K562 (cell line): Measurements from ENCODE around the gene KPNA3. TPM values are rescaled to one million over a fixed set of nuclear protein-coding genes. Genes with fewer than 3 reads are reported as not detected.

Experiments used
- ATAC-seq: fragments of 200-7000 bp; cut with Tn5 transposase; 3 replicates; pipeline ENCODE4 v1.9.1; 2020; ENCODE audit warnings: moderate library complexity
- BruUV-seq: library from RNA; stranded (reverse); fragments of 400-500 nt; replicated peaks from 2 replicates; lab custom pipeline; 2021; lab: Mats Ljungman, UMichigan
- CTCF ChIA-PET: fragments of 300-600 bp; formaldehyde crosslinking; extraction: SDS; loops from one replicate; lab custom pipeline; 2021; ENCODE audit warnings: low intra/inter-chr PET ratio; lab: Yijun Ruan, JAX
- POLR2A ChIA-PET: fragments of 300-600, 350-650 bp; sonication (Branson Sonifier 250); formaldehyde crosslinking; extraction: SDS; loops from one replicate; lab custom pipeline; 2021; ENCODE audit warnings: antibody characterized with exemption, inconsistent platforms; lab: Yijun Ruan, JAX
- DNase-seq, 4 experiments: peaks; one replicate each; pipeline versions ENCODE4 v3.0.0 to v3.0.0-alpha.2; 2011 to 2018; ENCODE audit warnings: low spot score in 3 of 4, mixed read lengths in 3 of 4; ENCODE audit errors: extremely low read depth in 1 of 4
- FAIRE-seq: peaks from 2 replicates; lab custom pipeline; 2011; peaks lifted over from hg19 to GRCh38; lab: Jason Lieb, UNC
- H2AFZ ChIP-seq: 2 replicates; pipeline ENCODE4 v1.6.0; 2011; ENCODE audit warnings: low read depth, low read length, control low read depth, inconsistent platforms
- H3K27ac ChIP-seq: fragments of 200-600 bp; 3 replicates; pipeline ENCODE4 v1.8.0; 2011; ENCODE audit warnings: low read depth, mild to moderate bottlenecking, control low read depth, inconsistent platforms, low read length, moderate library complexity, mixed read lengths; ENCODE audit errors: extremely low read depth
- H3K27me3 ChIP-seq, 2 experiments: fragments of 300-600 bp in 1 of 2; 2 replicates in 1 of 2; 3 replicates in 1 of 2; pipeline versions ENCODE4 v1.6.0 to v1.8.0; 2011; ENCODE audit warnings: inconsistent platforms in 2 of 2, low read length in 2 of 2, mild to moderate bottlenecking in 1 of 2, mixed read lengths in 1 of 2, moderate library complexity in 1 of 2; ENCODE audit not compliant: control insufficient read depth in 2 of 2, insufficient read depth in 2 of 2
- H3K36me3 ChIP-seq: fragments of 300-600 bp; 3 replicates; pipeline ENCODE4 v1.8.0; 2011; ENCODE audit warnings: mild to moderate bottlenecking, low read length, inconsistent platforms; ENCODE audit not compliant: control insufficient read depth, insufficient read depth
- H3K4me1 ChIP-seq, 2 experiments: fragments of 200-600 bp in 1 of 2; replicated peaks in 1 of 2; 2 replicates in 1 of 2; 3 replicates in 1 of 2; pipeline versions ENCODE4 v1.5.1 to v1.8.0; 2011; ENCODE audit warnings: inconsistent platforms in 2 of 2, low read length in 2 of 2, mild to moderate bottlenecking in 1 of 2, mixed read lengths in 1 of 2, moderate library complexity in 1 of 2; ENCODE audit not compliant: control insufficient read depth in 2 of 2, insufficient read depth in 2 of 2
- H3K4me2 ChIP-seq: 2 replicates; pipeline ENCODE4 v1.6.1; 2011; ENCODE audit warnings: low read length, control low read depth, inconsistent platforms, mixed read lengths; ENCODE audit not compliant: insufficient read depth
- H3K4me3 ChIP-seq: fragments of 200-600 bp; sonication (generic), shearing (Covaris generic); 2 replicates; pipeline ENCODE4 v1.5.1; 2016; ENCODE audit warnings: control low read depth, inconsistent platforms
- H3K79me2 ChIP-seq: fragments of 200-600 bp; 3 replicates; pipeline ENCODE4 v1.8.0; 2011; ENCODE audit warnings: low read length, inconsistent platforms; ENCODE audit not compliant: control insufficient read depth, insufficient read depth
- H3K9ac ChIP-seq, 2 experiments: 2 replicates each; pipeline versions ENCODE4 v1.6.0 to v1.6.1; 2011; ENCODE audit warnings: low read depth in 2 of 2, low read length in 2 of 2, control low read depth in 1 of 2, inconsistent platforms in 1 of 2, mild to moderate bottlenecking in 1 of 2, mixed read lengths in 1 of 2; ENCODE audit not compliant: insufficient read depth in 1 of 2
- H3K9me1 ChIP-seq: one replicate; pipeline ENCODE4 v1.6.0; 2011; ENCODE audit warnings: inconsistent platforms, mild to moderate bottlenecking, low read length, moderate library complexity; ENCODE audit not compliant: control insufficient read depth, insufficient read depth
- H3K9me3 ChIP-seq: replicated peaks from 2 replicates; pipeline ENCODE4 v1.5.1; 2011; ENCODE audit warnings: low read depth, low read length, inconsistent platforms; ENCODE audit not compliant: control insufficient read depth, insufficient read depth
- H4K20me1 ChIP-seq: replicated peaks from 2 replicates; pipeline ENCODE4 v1.6.1; 2011; ENCODE audit warnings: low read length, inconsistent platforms, mixed read lengths; ENCODE audit not compliant: control insufficient read depth, insufficient read depth
- BCLAF1 ChIP-seq, 2 experiments: fragments of 450-650 bp in 1 of 2; IDR thresholded peaks; 2 replicates each; pipeline ENCODE4 v1.6.1; 2011 to 2017; ENCODE audit warnings: low read depth in 2 of 2, antibody characterized with exemption in 1 of 2, borderline replicate concordance in 1 of 2, low read length in 1 of 2, mild to moderate bottlenecking in 1 of 2, mixed read lengths in 1 of 2; ENCODE audit not compliant: control insufficient read depth in 1 of 2
- HDAC2 ChIP-seq: fragments of 450-650 bp; IDR thresholded peaks from 2 replicates; pipeline ENCODE4 v1.6.1; 2016; ENCODE audit warnings: mild to moderate bottlenecking
- MXI1 ChIP-seq: IDR thresholded peaks from 2 replicates; pipeline ENCODE4 v1.6.1; 2011; ENCODE audit warnings: low read depth, mild to moderate bottlenecking, improper control_type of control experiment, low read length
- NFIC ChIP-seq: fragments of 450-650 bp; IDR thresholded peaks from 2 replicates; pipeline ENCODE4 v1.6.1; 2017; ENCODE audit warnings: mild to moderate bottlenecking, inconsistent platforms
- NR1H2 ChIP-seq: sonication (generic); formaldehyde crosslinking; IDR thresholded peaks from 2 replicates; pipeline ENCODE4 v1.4.0; 2020; ENCODE audit warnings: mild to moderate bottlenecking, missing genetic modification reagents
- RBM14 ChIP-seq: fragments of 200-400 bp; formaldehyde crosslinking; IDR thresholded peaks from 2 replicates; pipeline ENCODE4 v1.6.1; 2018; ENCODE audit warnings: low read depth, mild to moderate bottlenecking, low read length, moderate library complexity, borderline replicate concordance; ENCODE audit not compliant: insufficient read depth
- TSHZ1 ChIP-seq: fragments of 250-450 bp; sonication (Bioruptor Pico); IDR thresholded peaks from 2 replicates; pipeline ENCODE4 v1.4.0; 2020; ENCODE audit warnings: mild to moderate bottlenecking, moderate library complexity
- USF2 ChIP-seq: sonication (generic); formaldehyde crosslinking; IDR thresholded peaks from 2 replicates; pipeline ENCODE4 v1.5.0; 2020; ENCODE audit warnings: missing genetic modification reagents
- ZKSCAN3 ChIP-seq: fragments of 250-450 bp; sonication (Bioruptor Pico); IDR thresholded peaks from 2 replicates; pipeline ENCODE4 v1.4.0; 2020
- ZNF592 ChIP-seq: fragments of 450-650 bp; IDR thresholded peaks from 2 replicates; pipeline ENCODE4 v1.6.1; 2017; ENCODE audit warnings: antibody characterized with exemption, mild to moderate bottlenecking
- WGBS: fragments of 100-300 bp; shearing (Covaris generic); methylation state at CpG from one replicate; pipeline ENCODE4 v1.1.6; 2016; ENCODE audit warnings: low coverage, mixed read lengths; ENCODE audit not compliant: insufficient coverage; ENCODE audit errors: missing lambda C conversion rate; 5-methylcytosine and 5-hydroxymethylcytosine counted together
- in situ Hi-C: fragments of 300-500 bp; cut with MboI; formaldehyde crosslinking; loops from 4 replicates; pipeline ENCODE4 v1.15.0; 2018; ENCODE audit warnings: inconsistent platforms, mixed read lengths
- intact Hi-C: fragments of 100-400 bp; cut with micrococcal nuclease; formaldehyde crosslinking; loops from 2 replicates; pipeline ENCODE4 v1.14.2; 2022
- polyA plus RNA-seq, 8 experiments: library from polyadenylated mRNA; depleted of rRNA in 4 of 8; stranded (reverse) in 5 of 8; unstranded in 3 of 8; fragments of >200 nt; fragmentation: Nextera tagmentation in 2 of 8; fragmentation: Illumina TruSeq in 1 of 8; extraction: Ambion mirVana in 2 of 8; extraction: Trizol in 1 of 8; gene quantifications; 2 replicates each; pipeline versions ENCODE4 v1.2.1 to v1.2.3, GENCODE V29; 2011 to 2014; ENCODE audit warnings: inconsistent platforms in 1 of 8, missing spikeins in 1 of 8
- total RNA-seq, 7 experiments: library from RNA; depleted of rRNA in 6 of 7; stranded (reverse); fragments of >200 nt in 6 of 7; fragmentation: Illumina TruSeq in 2 of 7; extraction: Trizol in 2 of 7; gene quantifications; 2 replicates each; pipeline versions ENCODE4 v1.2.1 to v1.2.3, GENCODE V29; 2011 to 2021; ENCODE audit warnings: low replicate concordance in 1 of 7

The KPNA3 gene
- total and polyA plus RNA-seq, 9 of the 15 experiments (the other 6 are each of a cell fraction or from before 2014, with no cell fraction given), result 8.5 to 23.4 (median 15.7) TPM

- Histone ChIP-seq H3K9me1 (no peaks in the 10 kb centered on the region), H2AFZ (no peak overlapping the region), H4K20me1 (peaks cover 18% of the 10 kb centered on the region; the same call in 1 of the 2 replicates), H3K79me2 (peaks cover 92% of the 10 kb centered on the region), H3K36me3 (no peaks in the 10 kb centered on the region; the same call in 2 of the 3 replicates), H3K9ac (no peak overlapping the region), H3K4me1 (peaks cover 0 to 5% of the 10 kb centered on the region in 2 experiments; a peak in 2 of 5 replicates), H3K4me3 (no peak overlapping the region), H3K9me3 (no peaks in the 10 kb centered on the region), H3K27me3 (no peaks in the 10 kb centered on the region), H3K27ac (no peak overlapping the region), H3K4me2 (no peak overlapping the region)
- in situ Hi-C loops, result no loop called here
- ATAC-seq (no peak), DNase-seq (no peak), FAIRE-seq (no peak)
- no TSS peak for BruUV-seq
- intact Hi-C loops, result no loop called here
- CTCF ChIA-PET, result no interaction called here
- 80% methylated on average over 3 of the region's 3 CpGs for WGBS
- POLR2A ChIA-PET, result interaction anchor here (0.6 to 1.2 kb wide), 2 partner anchors 9 to 22 kb away, joined by 3 to 11 read pairs; no protein-coding TSS in a partner anchor
- TF ChIP-seq USF2, result no peak
- TF ChIP-seq ZKSCAN3 (CRISPR knock-in tag), result no peak
- TF ChIP-seq RBM14, result no peak
- TF ChIP-seq HDAC2, result no peak
- TF ChIP-seq MXI1, result no peak
- no peak for TF ChIP-seq ZNF592
- no peak for TF ChIP-seq BCLAF1 (IDR thresholded peaks at IDR 0.05; ENCODE audit: borderline replicate concordance in 1 of 2, control insufficient read depth in 1 of 2, low read depth in 2 of 2, low read length in 1 of 2)
- no peak for TF ChIP-seq NFIC
- TF ChIP-seq TSHZ1 (CRISPR knock-in tag), result no peak
- TF ChIP-seq NR1H2 (CRISPR knock-in tag), result no peak
Observed at GRCh38 chr13:49781806-49782205, 10.7 kb downstream of the KPNA3 start.
